AG09309 (cell line): ENCODE results near the gene TMEM108.

Experiments used
- DNase-seq: peaks from one replicate; pipeline ENCODE4 v3.0.0-alpha.2; 2010; ENCODE audit warnings: low read depth
- H3K4me3 ChIP-seq: 2 replicates; pipeline ENCODE4 v1.5.1; 2011; ENCODE audit warnings: mild to moderate bottlenecking, low read depth, low read length, moderate library complexity; ENCODE audit not compliant: control insufficient read depth
- CTCF ChIP-seq: IDR thresholded peaks from 2 replicates; pipeline ENCODE4 v1.5.1; 2011; ENCODE audit warnings: mild to moderate bottlenecking, low read depth, low read length, inconsistent platforms; ENCODE audit not compliant: insufficient read depth, control insufficient read depth; ENCODE audit errors: missing control alignments

Gene TMEM108

GRCh38 chr3:133371676-133372075 is 333.5 kb downstream of the TMEM108 start:
- no peak for TF ChIP-seq CTCF
- H3K4me3 ChIP-seq: no peak overlapping the region
- DNase-seq: no peak

- H3K4me3 ChIP-seq: no peak overlapping the region
- TF ChIP-seq CTCF: no peak
- DNase-seq: no peak
Measured at GRCh38 chr3:133374708-133375402, 336.7 kb downstream of the TMEM108 start.

- no peak for DNase-seq
- TF ChIP-seq CTCF: no peak
- H3K4me3 ChIP-seq: no peak overlapping the region
Measured at GRCh38 chr3:133375403-133375745, 337.2 kb downstream of the TMEM108 start.

GRCh38 chr3:133376810-133377209 is 338.6 kb downstream of the TMEM108 start:
- DNase-seq: no peak
- H3K4me3 ChIP-seq: no peak overlapping the region
- no peak for TF ChIP-seq CTCF

GRCh38 chr3:133377396-133377795 is 339.2 kb downstream of the TMEM108 start:
- peak; percentile 67 for TF ChIP-seq CTCF
- peak; percentile 18 for DNase-seq

GRCh38 chr3:133379926-133380325 is 341.7 kb downstream of the TMEM108 start:
- no peak for TF ChIP-seq CTCF
- DNase-seq: no peak
- no peak overlapping the region for H3K4me3 ChIP-seq

More at GRCh38 chr3:133377396-133377795, 339.2 kb downstream of the TMEM108 start:
- no peak overlapping the region for H3K4me3 ChIP-seq
